Liver (tissue), 9 donors: ENCODE data around the gene LRRC63. TPM values are rescaled to one million over a fixed set of nuclear protein-coding genes. Genes with fewer than 3 reads are reported as not detected.

Experiments
- DNase-seq: peaks from one replicate; pipeline ENCODE4 v3.0.0-alpha.2; 2017; ENCODE audit warnings: low spot score
- H3K27ac ChIP-seq, 2 donors: one replicate each; pipeline ENCODE4 v1.7.0; 2013; ENCODE audit warnings: inconsistent platforms in 2 of 2, low read length in 2 of 2, control low read depth in 1 of 2, low read depth in 1 of 2, mild to moderate bottlenecking in 1 of 2
- H3K27me3 ChIP-seq, 4 donors: one replicate each; pipeline versions ENCODE4 v1.6.1 to v1.7.0; 2013; ENCODE audit warnings: low read length in 3 of 4, inconsistent platforms in 1 of 4, mild to moderate bottlenecking in 1 of 4, moderate library complexity in 1 of 4; ENCODE audit not compliant: control insufficient read depth in 4 of 4, insufficient read depth in 4 of 4
- H3K36me3 ChIP-seq, 4 donors: one replicate each; pipeline versions ENCODE4 v1.6.1 to v1.7.0; 2013; ENCODE audit warnings: low read length in 3 of 4, mild to moderate bottlenecking in 3 of 4, low read depth in 1 of 4, moderate library complexity in 1 of 4; ENCODE audit not compliant: control insufficient read depth in 4 of 4, insufficient read depth in 3 of 4
- H3K4me1 ChIP-seq, 4 donors: one replicate each; pipeline versions ENCODE4 v1.6.1 to v1.7.0; 2013; ENCODE audit warnings: low read length in 3 of 4, mild to moderate bottlenecking in 3 of 4, moderate library complexity in 1 of 4; ENCODE audit not compliant: control insufficient read depth in 4 of 4, insufficient read depth in 4 of 4
- H3K4me3 ChIP-seq, 3 donors: one replicate each; pipeline versions ENCODE4 v1.6.1 to v1.7.0; 2013; ENCODE audit warnings: low read length in 3 of 3, control low read depth in 1 of 3, low read depth in 1 of 3, mild to moderate bottlenecking in 1 of 3
- H3K9ac ChIP-seq, 2 donors: one replicate each; pipeline ENCODE4 v1.7.0; 2013; ENCODE audit warnings: low read length in 2 of 2, mild to moderate bottlenecking in 2 of 2, moderate library complexity in 2 of 2, control low read depth in 1 of 2, low read depth in 1 of 2
- H3K9me3 ChIP-seq, 4 donors: one replicate each; pipeline versions ENCODE4 v1.6.1 to v1.7.0; 2013; ENCODE audit warnings: low read length in 3 of 4; ENCODE audit not compliant: control insufficient read depth in 4 of 4
- EGR1 ChIP-seq, 2 donors: IDR thresholded peaks; 2 replicates each; pipeline ENCODE4 v1.6.1; 2016 to 2018; ENCODE audit warnings: antibody characterized with exemption in 2 of 2, low read depth in 2 of 2
- FOXA1 ChIP-seq: IDR thresholded peaks from 2 replicates; pipeline ENCODE4 v1.6.1; 2016; ENCODE audit warnings: antibody characterized with exemption
- FOXA2 ChIP-seq: IDR thresholded peaks from 2 replicates; pipeline ENCODE4 v1.6.1; 2016; ENCODE audit warnings: antibody characterized with exemption
- GABPA ChIP-seq, 2 donors: IDR thresholded peaks in 1 of 2; conservative IDR thresholded peaks in 1 of 2; 2 replicates each; pipeline ENCODE4 v1.6.1; 2016; ENCODE audit warnings: antibody characterized with exemption in 2 of 2, mild to moderate bottlenecking in 1 of 2, moderate library complexity in 1 of 2
- HNF4A ChIP-seq, 2 donors: conservative IDR thresholded peaks; 2 replicates each; pipeline ENCODE4 v1.6.1; 2016; ENCODE audit warnings: antibody characterized with exemption in 2 of 2, mild to moderate bottlenecking in 2 of 2
- HNF4G ChIP-seq: IDR thresholded peaks from 2 replicates; pipeline ENCODE4 v1.6.1; 2016; ENCODE audit warnings: antibody characterized with exemption
- JUND ChIP-seq, 2 donors: IDR thresholded peaks; 2 replicates each; pipeline ENCODE4 v1.6.1; 2016; ENCODE audit warnings: antibody characterized with exemption in 2 of 2
- NR2F2 ChIP-seq: IDR thresholded peaks from 2 replicates; pipeline ENCODE4 v1.6.1; 2016; ENCODE audit warnings: antibody characterized with exemption
- RAD21 ChIP-seq, 2 donors: IDR thresholded peaks; 2 replicates each; pipeline ENCODE4 v1.6.1; 2016; ENCODE audit warnings: antibody characterized with exemption in 2 of 2, mild to moderate bottlenecking in 2 of 2
- RXRA ChIP-seq, 2 donors: IDR thresholded peaks; 2 replicates each; pipeline ENCODE4 v1.6.1; 2017 to 2018; ENCODE audit warnings: antibody characterized with exemption in 2 of 2, mild to moderate bottlenecking in 1 of 2
- SP1 ChIP-seq: IDR thresholded peaks from 2 replicates; pipeline ENCODE4 v1.6.1; 2018; ENCODE audit warnings: antibody characterized with exemption, mild to moderate bottlenecking
- TAF1 ChIP-seq: conservative IDR thresholded peaks from 2 replicates; pipeline ENCODE4 v1.6.1; 2016; ENCODE audit warnings: antibody characterized with exemption, mild to moderate bottlenecking
- YY1 ChIP-seq: IDR thresholded peaks from 2 replicates; pipeline ENCODE4 v1.6.1; 2016; ENCODE audit warnings: antibody characterized with exemption, mild to moderate bottlenecking
- WGBS: extraction: QIAGEN DNeasy Blood & Tissue Kit; methylation state at CpG from one replicate; pipeline ENCODE4 v1.1.7; 2013; 5-methylcytosine and 5-hydroxymethylcytosine counted together
- polyA plus RNA-seq, 2 donors: library from polyadenylated mRNA; stranded (reverse) in 1 of 2; unstranded in 1 of 2; fragments of 200-250 nt in 1 of 2; fragments of >200 nt in 1 of 2; fragmentation: Nextera tagmentation in 1 of 2; extraction: Ambion mirVana in 1 of 2; gene quantifications; one replicate each; pipeline versions ENCODE4 v1.2.1 to v1.2.3, GENCODE V29; 2013 to 2015
- total RNA-seq, 2 donors: library from RNA; depleted of rRNA; stranded (reverse); fragments of >200 nt; gene quantifications; one replicate each; pipeline ENCODE4 v1.2.3, GENCODE V29; 2014
- TF ChIP-seq, protein P1 (sequence below): IDR thresholded peaks from 2 replicates; pipeline ENCODE4 v1.6.1; 2016; ENCODE audit warnings: antibody characterized with exemption
- TF ChIP-seq, protein P2 (sequence below): IDR thresholded peaks from 2 replicates; pipeline ENCODE4 v1.6.1; 2016; ENCODE audit warnings: antibody characterized with exemption
- TF ChIP-seq, protein P3 (sequence below): IDR thresholded peaks from 2 replicates; pipeline ENCODE4 v1.6.1; 2016; ENCODE audit warnings: antibody characterized with exemption
- TF ChIP-seq, protein P4 (sequence below): IDR thresholded peaks from 2 replicates; pipeline ENCODE4 v1.6.1; 2016; ENCODE audit warnings: antibody characterized with exemption, mild to moderate bottlenecking
- TF ChIP-seq, protein P5 (sequence below): fragments of 150-350 bp; IDR thresholded peaks from 2 replicates; pipeline ENCODE4 v1.5.1; 2017; ENCODE audit warnings: improper control_type of control experiment, low read depth, low read length; ENCODE audit not compliant: missing input control
- donor health status: healthy.
- donor health status: healthy.
- donor health status: healthy.
- donor health status: healthy.
- donor health status: healthy.

The LRRC63 gene
- total and polyA plus RNA-seq, 4 donors: 0.03 to 0.84 (median 0.09) TPM

DNA sequence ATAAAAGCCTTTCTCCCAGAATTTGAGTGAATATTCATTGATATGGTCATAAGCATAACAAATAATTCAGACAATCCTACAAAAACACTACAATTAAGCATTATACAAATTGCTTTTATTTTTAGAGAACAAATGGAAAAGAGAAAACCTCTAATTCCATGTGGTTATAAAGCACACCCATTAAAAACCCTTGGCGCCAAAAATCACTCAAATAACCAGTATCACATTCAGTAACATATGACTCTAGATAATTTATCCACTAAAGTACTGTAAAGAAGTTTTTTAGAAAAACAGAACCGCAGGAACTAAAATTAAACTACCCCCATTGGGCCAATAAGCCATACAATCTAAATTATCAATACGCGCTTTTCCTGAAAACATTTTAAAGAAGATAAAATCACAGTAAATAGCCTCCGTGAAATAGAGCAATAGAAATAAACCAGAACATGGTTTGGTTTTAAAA, 30.3 kb upstream of the LRRC63 start:
- WGBS: 79% methylated on average over 5 of the region's 5 CpGs
- TF ChIP-seq GABPA (IDR thresholded peaks at IDR 0.05 in 1 of 2, conservative IDR thresholded peaks at IDR 0.05 in 1 of 2): no peak
- no peak for TF ChIP-seq EGR1 (IDR thresholded peaks at IDR 0.05; ENCODE audit: low read depth in 2 of 2)
- TF ChIP-seq YY1: no peak
- TF ChIP-seq RXRA (IDR thresholded peaks at IDR 0.05): no peak
- TF ChIP-seq, protein P1, sequence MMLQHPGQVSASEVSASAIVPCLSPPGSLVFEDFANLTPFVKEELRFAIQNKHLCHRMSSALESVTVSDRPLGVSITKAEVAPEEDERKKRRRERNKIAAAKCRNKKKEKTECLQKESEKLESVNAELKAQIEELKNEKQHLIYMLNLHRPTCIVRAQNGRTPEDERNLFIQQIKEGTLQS: no peak
- no peak for TF ChIP-seq SP1
- TF ChIP-seq FOXA1: no peak
- TF ChIP-seq HNF4A (conservative IDR thresholded peaks at IDR 0.05): no peak
- no peak for TF ChIP-seq HNF4G
- no peak for TF ChIP-seq JUND (IDR thresholded peaks at IDR 0.05)
- TF ChIP-seq NR2F2: no peak
- TF ChIP-seq, protein P2, sequence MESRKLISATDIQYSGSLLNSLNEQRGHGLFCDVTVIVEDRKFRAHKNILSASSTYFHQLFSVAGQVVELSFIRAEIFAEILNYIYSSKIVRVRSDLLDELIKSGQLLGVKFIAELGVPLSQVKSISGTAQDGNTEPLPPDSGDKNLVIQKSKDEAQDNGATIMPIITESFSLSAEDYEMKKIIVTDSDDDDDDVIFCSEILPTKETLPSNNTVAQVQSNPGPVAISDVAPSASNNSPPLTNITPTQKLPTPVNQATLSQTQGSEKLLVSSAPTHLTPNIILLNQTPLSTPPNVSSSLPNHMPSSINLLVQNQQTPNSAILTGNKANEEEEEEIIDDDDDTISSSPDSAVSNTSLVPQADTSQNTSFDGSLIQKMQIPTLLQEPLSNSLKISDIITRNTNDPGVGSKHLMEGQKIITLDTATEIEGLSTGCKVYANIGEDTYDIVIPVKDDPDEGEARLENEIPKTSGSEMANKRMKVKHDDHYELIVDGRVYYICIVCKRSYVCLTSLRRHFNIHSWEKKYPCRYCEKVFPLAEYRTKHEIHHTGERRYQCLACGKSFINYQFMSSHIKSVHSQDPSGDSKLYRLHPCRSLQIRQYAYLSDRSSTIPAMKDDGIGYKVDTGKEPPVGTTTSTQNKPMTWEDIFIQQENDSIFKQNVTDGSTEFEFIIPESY: no peak
- no peak for TF ChIP-seq FOXA2
- no peak for TF ChIP-seq TAF1
- TF ChIP-seq, protein P3, sequence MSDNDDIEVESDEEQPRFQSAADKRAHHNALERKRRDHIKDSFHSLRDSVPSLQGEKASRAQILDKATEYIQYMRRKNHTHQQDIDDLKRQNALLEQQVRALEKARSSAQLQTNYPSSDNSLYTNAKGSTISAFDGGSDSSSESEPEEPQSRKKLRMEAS: no peak
- TF ChIP-seq RAD21 (IDR thresholded peaks at IDR 0.05): no peak
- TF ChIP-seq, protein P4, sequence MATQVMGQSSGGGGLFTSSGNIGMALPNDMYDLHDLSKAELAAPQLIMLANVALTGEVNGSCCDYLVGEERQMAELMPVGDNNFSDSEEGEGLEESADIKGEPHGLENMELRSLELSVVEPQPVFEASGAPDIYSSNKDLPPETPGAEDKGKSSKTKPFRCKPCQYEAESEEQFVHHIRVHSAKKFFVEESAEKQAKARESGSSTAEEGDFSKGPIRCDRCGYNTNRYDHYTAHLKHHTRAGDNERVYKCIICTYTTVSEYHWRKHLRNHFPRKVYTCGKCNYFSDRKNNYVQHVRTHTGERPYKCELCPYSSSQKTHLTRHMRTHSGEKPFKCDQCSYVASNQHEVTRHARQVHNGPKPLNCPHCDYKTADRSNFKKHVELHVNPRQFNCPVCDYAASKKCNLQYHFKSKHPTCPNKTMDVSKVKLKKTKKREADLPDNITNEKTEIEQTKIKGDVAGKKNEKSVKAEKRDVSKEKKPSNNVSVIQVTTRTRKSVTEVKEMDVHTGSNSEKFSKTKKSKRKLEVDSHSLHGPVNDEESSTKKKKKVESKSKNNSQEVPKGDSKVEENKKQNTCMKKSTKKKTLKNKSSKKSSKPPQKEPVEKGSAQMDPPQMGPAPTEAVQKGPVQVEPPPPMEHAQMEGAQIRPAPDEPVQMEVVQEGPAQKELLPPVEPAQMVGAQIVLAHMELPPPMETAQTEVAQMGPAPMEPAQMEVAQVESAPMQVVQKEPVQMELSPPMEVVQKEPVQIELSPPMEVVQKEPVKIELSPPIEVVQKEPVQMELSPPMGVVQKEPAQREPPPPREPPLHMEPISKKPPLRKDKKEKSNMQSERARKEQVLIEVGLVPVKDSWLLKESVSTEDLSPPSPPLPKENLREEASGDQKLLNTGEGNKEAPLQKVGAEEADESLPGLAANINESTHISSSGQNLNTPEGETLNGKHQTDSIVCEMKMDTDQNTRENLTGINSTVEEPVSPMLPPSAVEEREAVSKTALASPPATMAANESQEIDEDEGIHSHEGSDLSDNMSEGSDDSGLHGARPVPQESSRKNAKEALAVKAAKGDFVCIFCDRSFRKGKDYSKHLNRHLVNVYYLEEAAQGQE: no peak
- TF ChIP-seq, protein P5, sequence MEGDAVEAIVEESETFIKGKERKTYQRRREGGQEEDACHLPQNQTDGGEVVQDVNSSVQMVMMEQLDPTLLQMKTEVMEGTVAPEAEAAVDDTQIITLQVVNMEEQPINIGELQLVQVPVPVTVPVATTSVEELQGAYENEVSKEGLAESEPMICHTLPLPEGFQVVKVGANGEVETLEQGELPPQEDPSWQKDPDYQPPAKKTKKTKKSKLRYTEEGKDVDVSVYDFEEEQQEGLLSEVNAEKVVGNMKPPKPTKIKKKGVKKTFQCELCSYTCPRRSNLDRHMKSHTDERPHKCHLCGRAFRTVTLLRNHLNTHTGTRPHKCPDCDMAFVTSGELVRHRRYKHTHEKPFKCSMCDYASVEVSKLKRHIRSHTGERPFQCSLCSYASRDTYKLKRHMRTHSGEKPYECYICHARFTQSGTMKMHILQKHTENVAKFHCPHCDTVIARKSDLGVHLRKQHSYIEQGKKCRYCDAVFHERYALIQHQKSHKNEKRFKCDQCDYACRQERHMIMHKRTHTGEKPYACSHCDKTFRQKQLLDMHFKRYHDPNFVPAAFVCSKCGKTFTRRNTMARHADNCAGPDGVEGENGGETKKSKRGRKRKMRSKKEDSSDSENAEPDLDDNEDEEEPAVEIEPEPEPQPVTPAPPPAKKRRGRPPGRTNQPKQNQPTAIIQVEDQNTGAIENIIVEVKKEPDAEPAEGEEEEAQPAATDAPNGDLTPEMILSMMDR: no peak
- H3K27ac ChIP-seq: peak overlapping the region; percentile 33 to 70

More for the DNA sequence above, 30.3 kb upstream of the LRRC63 start:
- peaks cover 0 to 1% (median 0%) of the 10 kb centered on the region in 4 donors for H3K4me1 ChIP-seq
- peak overlapping the region in 1 of 3 donors; percentile 25 for H3K4me3 ChIP-seq
- no peaks in the 10 kb centered on the region for H3K36me3 ChIP-seq
- no peaks in the 10 kb centered on the region for H3K9me3 ChIP-seq
- DNase-seq: no peak
- peak overlapping the region in 1 of 2 donors; percentile 4 for H3K9ac ChIP-seq
- H3K27me3 ChIP-seq: no peaks in the 10 kb centered on the region
